Right lobe of liver (tissue), 4 donors: ENCODE measurements around the gene FAM120AOS.

Experiments used
- CTCF ChIP-seq, 4 donors: fragments of 200-600 bp in 3 of 4; fragments of 450-650 bp in 1 of 4; IDR thresholded peaks; one replicate each; pipeline versions ENCODE4 v1.5.1 to v1.8.0; 2016 to 2022; ENCODE audit warnings: antibody characterized with exemption in 4 of 4, mild to moderate bottlenecking in 2 of 4
- POLR2A ChIP-seq: fragments of 450-650 bp; IDR thresholded peaks from one replicate; pipeline ENCODE4 v1.6.1; 2017; ENCODE audit warnings: antibody characterized with exemption, mild to moderate bottlenecking
- donor health status: DM: no; HTN: no; CAD: no.
- donor health status: DM: no; HTN: no; CAD: no.
- donor health status: DM: no; HTN: yes; CAD: no.

- no peak for TF ChIP-seq CTCF (IDR thresholded peaks at IDR 0.05)
- TF ChIP-seq POLR2A, result no peak
Observed at GRCh38 chr9:93463638-93464248, 10.4 kb upstream of the FAM120AOS start.
